Suprapubic skin (tissue), 3 donors: ENCODE measurements around the gene MIB2.

Experiments used
- EP300 ChIP-seq: sonication (generic); formaldehyde crosslinking; IDR thresholded peaks from one replicate; pipeline ENCODE4 v1.6.1; 2017; ENCODE audit warnings: antibody characterized with exemption
- POLR2A ChIP-seq, 2 donors: fragments of 450-650 bp; IDR thresholded peaks; one replicate each; pipeline ENCODE4 v1.6.1; 2017; ENCODE audit warnings: antibody characterized with exemption in 2 of 2, mild to moderate bottlenecking in 2 of 2, moderate library complexity in 2 of 2
- TF ChIP-seq, protein P1 (sequence below), 2 donors: fragments of 200-600 bp in 1 of 2; fragments of 450-650 bp in 1 of 2; sonication (generic) in 1 of 2; IDR thresholded peaks; one replicate each; pipeline ENCODE4 v1.5.1; 2016 to 2019; ENCODE audit warnings: antibody characterized with exemption in 2 of 2, mild to moderate bottlenecking in 1 of 2, moderate library complexity in 1 of 2

DNA sequence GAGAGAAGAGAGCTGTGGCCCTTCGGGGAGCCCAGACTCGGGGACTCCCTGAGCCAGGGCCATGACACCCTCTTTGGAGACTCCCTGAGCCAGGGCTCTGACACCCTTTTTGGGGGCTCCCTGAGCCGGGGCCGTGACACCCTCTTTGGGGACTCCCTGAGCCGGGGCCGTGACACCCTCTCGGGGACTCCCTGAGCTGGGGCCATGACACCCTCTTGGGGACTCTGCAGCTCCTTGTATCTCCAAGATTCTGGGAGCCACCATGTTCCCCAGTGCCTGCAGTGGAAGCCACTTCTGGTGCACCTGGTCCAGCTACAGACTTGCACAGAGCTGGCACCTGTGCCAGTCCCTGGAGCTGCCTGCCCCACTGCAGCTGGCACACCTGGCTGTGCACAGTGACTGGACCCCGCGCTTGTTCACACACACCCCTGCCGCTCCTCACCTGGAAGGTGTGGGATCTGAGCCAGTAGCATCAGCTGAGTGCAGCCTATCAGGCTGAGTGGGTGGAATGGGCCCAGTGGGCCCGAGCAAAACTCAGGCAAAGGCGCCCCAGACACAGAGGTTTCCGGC, 36.8 kb upstream of the MIB2 start:
- TF ChIP-seq, protein P1, sequence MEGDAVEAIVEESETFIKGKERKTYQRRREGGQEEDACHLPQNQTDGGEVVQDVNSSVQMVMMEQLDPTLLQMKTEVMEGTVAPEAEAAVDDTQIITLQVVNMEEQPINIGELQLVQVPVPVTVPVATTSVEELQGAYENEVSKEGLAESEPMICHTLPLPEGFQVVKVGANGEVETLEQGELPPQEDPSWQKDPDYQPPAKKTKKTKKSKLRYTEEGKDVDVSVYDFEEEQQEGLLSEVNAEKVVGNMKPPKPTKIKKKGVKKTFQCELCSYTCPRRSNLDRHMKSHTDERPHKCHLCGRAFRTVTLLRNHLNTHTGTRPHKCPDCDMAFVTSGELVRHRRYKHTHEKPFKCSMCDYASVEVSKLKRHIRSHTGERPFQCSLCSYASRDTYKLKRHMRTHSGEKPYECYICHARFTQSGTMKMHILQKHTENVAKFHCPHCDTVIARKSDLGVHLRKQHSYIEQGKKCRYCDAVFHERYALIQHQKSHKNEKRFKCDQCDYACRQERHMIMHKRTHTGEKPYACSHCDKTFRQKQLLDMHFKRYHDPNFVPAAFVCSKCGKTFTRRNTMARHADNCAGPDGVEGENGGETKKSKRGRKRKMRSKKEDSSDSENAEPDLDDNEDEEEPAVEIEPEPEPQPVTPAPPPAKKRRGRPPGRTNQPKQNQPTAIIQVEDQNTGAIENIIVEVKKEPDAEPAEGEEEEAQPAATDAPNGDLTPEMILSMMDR (IDR thresholded peaks at IDR 0.05) = no peak
- TF ChIP-seq EP300 = no peak
- no peak for TF ChIP-seq POLR2A (IDR thresholded peaks at IDR 0.05)
